ENCODE results near the gene CGAS. TPM values are rescaled to one million over a fixed set of nuclear protein-coding genes. Genes with fewer than 3 reads are reported as not detected.

The CGAS gene
- polyA plus RNA-seq, 2 of the 4 experiments (the other 2 are of a cell fraction) = 4.9 to 7.2 TPM

DNA sequence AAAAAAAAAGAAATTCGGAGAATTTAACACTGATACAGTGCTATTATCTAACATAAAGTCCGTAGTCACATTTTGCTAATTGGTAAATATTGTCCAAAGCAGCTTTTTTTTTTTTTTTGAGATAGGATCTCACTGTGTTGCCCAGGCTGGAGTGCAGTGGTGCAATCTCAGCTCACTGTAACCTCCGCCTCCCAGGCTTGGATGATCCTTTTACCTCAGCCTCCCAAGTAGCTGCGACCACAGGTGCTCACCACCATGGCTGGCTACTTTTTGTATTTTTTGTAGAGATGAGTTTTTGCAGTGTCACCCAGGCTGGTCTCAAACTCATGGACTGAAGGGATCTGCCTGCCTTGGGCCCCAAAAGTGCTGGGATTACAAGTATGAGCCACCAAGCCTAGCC lies 25.3 kb upstream of the CGAS start:
- WGBS (ENCODE audit: missing lambda C conversion rate) = 96% methylated on average over 4 of the region's 4 CpGs
- no peak for TF ChIP-seq CHD4 (IDR thresholded peaks at IDR 0.05; ENCODE audit: borderline replicate concordance)
- no peak for TF ChIP-seq ESRRA (IDR thresholded peaks at IDR 0.05; ENCODE audit: borderline replicate concordance, low read length)
- no peak for TF ChIP-seq PHF8 (IDR thresholded peaks at IDR 0.05; ENCODE audit: borderline replicate concordance, low read depth)
- no peak for TF ChIP-seq NR3C1 (IDR thresholded peaks at IDR 0.05)
- TF ChIP-seq FOSB (CRISPR knock-in tag; IDR thresholded peaks at IDR 0.05) = no peak
- TF ChIP-seq, protein P1, sequence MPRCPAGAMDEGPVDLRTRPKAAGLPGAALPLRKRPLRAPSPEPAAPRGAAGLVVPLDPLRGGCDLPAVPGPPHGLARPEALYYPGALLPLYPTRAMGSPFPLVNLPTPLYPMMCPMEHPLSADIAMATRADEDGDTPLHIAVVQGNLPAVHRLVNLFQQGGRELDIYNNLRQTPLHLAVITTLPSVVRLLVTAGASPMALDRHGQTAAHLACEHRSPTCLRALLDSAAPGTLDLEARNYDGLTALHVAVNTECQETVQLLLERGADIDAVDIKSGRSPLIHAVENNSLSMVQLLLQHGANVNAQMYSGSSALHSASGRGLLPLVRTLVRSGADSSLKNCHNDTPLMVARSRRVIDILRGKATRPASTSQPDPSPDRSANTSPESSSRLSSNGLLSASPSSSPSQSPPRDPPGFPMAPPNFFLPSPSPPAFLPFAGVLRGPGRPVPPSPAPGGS (IDR thresholded peaks at IDR 0.05) = no peak
- TF ChIP-seq RAD21 (conservative IDR thresholded peaks at IDR 0.05 in 1 of 2, IDR thresholded peaks at IDR 0.05 in 1 of 2) = no peak
- TF ChIP-seq TP53 (CRISPR knock-in tag; IDR thresholded peaks at IDR 0.05) = no peak
- no peak for TF ChIP-seq POLR2AphosphoS2 (conservative IDR thresholded peaks at IDR 0.05; ENCODE audit: low read length)
- no peak for TF ChIP-seq JUN (IDR thresholded peaks at IDR 0.05)
- TF ChIP-seq MYC (IDR thresholded peaks at IDR 0.05; ENCODE audit: borderline replicate concordance, low read length) = no peak
- TF ChIP-seq SREBF2 (IDR thresholded peaks at IDR 0.05) = no peak
- no peak for TF ChIP-seq EHMT2 (IDR thresholded peaks at IDR 0.05; ENCODE audit: low read depth)
- no peak for TF ChIP-seq HEYL (CRISPR knock-in tag; IDR thresholded peaks at IDR 0.05)
- TF ChIP-seq, protein P2, sequence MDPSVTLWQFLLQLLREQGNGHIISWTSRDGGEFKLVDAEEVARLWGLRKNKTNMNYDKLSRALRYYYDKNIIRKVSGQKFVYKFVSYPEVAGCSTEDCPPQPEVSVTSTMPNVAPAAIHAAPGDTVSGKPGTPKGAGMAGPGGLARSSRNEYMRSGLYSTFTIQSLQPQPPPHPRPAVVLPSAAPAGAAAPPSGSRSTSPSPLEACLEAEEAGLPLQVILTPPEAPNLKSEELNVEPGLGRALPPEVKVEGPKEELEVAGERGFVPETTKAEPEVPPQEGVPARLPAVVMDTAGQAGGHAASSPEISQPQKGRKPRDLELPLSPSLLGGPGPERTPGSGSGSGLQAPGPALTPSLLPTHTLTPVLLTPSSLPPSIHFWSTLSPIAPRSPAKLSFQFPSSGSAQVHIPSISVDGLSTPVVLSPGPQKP (IDR thresholded peaks at IDR 0.05; ENCODE audit: low read depth, low read length) = no peak
- no peak for TF ChIP-seq CBX8 (IDR thresholded peaks at IDR 0.05)
- TF ChIP-seq HDAC2 (IDR thresholded peaks at IDR 0.05) = no peak
- no peak for TF ChIP-seq ZSCAN20 (CRISPR knock-in tag; IDR thresholded peaks at IDR 0.05)
- no peak for TF ChIP-seq JUNB (IDR thresholded peaks at IDR 0.05)
- TF ChIP-seq, protein P3, sequence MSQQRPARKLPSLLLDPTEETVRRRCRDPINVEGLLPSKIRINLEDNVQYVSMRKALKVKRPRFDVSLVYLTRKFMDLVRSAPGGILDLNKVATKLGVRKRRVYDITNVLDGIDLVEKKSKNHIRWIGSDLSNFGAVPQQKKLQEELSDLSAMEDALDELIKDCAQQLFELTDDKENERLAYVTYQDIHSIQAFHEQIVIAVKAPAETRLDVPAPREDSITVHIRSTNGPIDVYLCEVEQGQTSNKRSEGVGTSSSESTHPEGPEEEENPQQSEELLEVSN (IDR thresholded peaks at IDR 0.05; ENCODE audit: borderline replicate concordance, low read depth) = no peak
- DNase-seq (ENCODE audit: low read depth in 1 of 2, low spot score in 1 of 2) (no peak), FAIRE-seq (no peak), ATAC-seq (no peak)
- POLR2A ChIA-PET = no interaction called here
- Histone ChIP-seq H3K9me3 (no peaks in the 10 kb centered on the region), H3K4me1 (no peaks in the 10 kb centered on the region), H3K27ac (no peak overlapping the region), H3K4me2 (no peak overlapping the region), H3K4me3 (no peak overlapping the region)
- CTCF ChIA-PET = no interaction called here

DNA sequence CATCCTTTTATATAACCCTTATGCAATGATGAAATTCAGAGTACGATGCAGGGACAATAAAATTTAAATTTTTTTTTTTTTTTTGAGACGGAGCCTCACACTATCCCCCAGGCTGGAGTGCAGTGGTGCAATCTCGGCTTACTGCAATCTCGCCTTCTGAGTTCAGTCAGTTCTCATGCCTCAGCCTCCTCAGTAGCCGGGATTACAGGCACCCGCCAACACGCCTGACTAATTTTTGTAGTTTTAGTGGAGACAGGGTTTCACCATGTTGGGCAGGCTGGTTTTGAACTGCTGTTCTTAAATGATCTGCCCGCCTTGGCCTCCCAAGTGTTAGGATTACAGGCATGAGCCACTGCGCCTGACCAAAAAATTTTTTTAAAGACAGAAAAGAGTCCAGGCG lies 24.6 kb upstream of the CGAS start:
- H3K4me3 ChIP-seq = no peak overlapping the region
- CTCF ChIA-PET = no interaction called here
- H3K9me3 ChIP-seq = no peaks in the 10 kb centered on the region
- DNase-seq (ENCODE audit: low read depth in 1 of 2, low spot score in 1 of 2) = no peak
- H3K27ac ChIP-seq = no peak overlapping the region
- no peak for ATAC-seq
- TF ChIP-seq TFCP2L1 (CRISPR knock-in tag; IDR thresholded peaks at IDR 0.05) (no peak), JUN (IDR thresholded peaks at IDR 0.05) (no peak), NR3C1 (IDR thresholded peaks at IDR 0.05) (no peak), CBX2 (IDR thresholded peaks at IDR 0.05; ENCODE audit: borderline replicate concordance, low read depth) (no peak), HDAC2 (IDR thresholded peaks at IDR 0.05) (no peak), MAZ (IDR thresholded peaks at IDR 0.05; ENCODE audit: borderline replicate concordance, low read depth, low read length) (no peak), MAFK (IDR thresholded peaks at IDR 0.05; ENCODE audit: partially characterized antibody) (no peak), HEYL (CRISPR knock-in tag; IDR thresholded peaks at IDR 0.05) (no peak), POLR2AphosphoS2 (conservative IDR thresholded peaks at IDR 0.05; ENCODE audit: low read length) (no peak), NFE2L2 (conservative IDR thresholded peaks at IDR 0.05; ENCODE audit: low read length) (no peak), ZNF302 (CRISPR knock-in tag; IDR thresholded peaks at IDR 0.05) (no peak)
- TF ChIP-seq, protein P4, sequence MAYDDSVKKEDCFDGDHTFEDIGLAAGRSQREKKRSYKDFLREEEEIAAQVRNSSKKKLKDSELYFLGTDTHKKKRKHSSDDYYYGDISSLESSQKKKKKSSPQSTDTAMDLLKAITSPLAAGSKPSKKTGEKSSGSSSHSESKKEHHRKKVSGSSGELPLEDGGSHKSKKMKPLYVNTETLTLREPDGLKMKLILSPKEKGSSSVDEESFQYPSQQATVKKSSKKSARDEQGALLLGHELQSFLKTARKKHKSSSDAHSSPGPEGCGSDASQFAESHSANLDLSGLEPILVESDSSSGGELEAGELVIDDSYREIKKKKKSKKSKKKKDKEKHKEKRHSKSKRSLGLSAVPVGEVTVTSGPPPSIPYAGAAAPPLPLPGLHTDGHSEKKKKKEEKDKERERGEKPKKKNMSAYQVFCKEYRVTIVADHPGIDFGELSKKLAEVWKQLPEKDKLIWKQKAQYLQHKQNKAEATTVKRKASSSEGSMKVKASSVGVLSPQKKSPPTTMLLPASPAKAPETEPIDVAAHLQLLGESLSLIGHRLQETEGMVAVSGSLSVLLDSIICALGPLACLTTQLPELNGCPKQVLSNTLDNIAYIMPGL (CRISPR knock-in tag; IDR thresholded peaks at IDR 0.05; ENCODE audit: borderline replicate concordance) = no peak
- H3K4me2 ChIP-seq = no peak overlapping the region
- no peaks in the 10 kb centered on the region for H3K4me1 ChIP-seq
- no peak for FAIRE-seq
- POLR2A ChIA-PET = no interaction called here
- 94% methylated on average over 10 of the region's 10 CpGs for WGBS (ENCODE audit: missing lambda C conversion rate)
